Hepatocyte (in vitro differentiated cells): ENCODE measurements around the gene RNASE13.

ENCODE experiments used
- CTCF ChIP-seq: fragments of 200-600 bp; sonication (generic); IDR thresholded peaks from 2 replicates; pipeline ENCODE4 v1.5.1; 2016; ENCODE audit warnings: antibody characterized with exemption, mild to moderate bottlenecking; ENCODE audit not compliant: poor library complexity
- EZH2 ChIP-seq: fragments of 200-600 bp; sonication (generic); IDR thresholded peaks from 2 replicates; pipeline ENCODE4 v1.6.1; 2016; ENCODE audit warnings: antibody characterized with exemption, mild to moderate bottlenecking, borderline replicate concordance

DNA sequence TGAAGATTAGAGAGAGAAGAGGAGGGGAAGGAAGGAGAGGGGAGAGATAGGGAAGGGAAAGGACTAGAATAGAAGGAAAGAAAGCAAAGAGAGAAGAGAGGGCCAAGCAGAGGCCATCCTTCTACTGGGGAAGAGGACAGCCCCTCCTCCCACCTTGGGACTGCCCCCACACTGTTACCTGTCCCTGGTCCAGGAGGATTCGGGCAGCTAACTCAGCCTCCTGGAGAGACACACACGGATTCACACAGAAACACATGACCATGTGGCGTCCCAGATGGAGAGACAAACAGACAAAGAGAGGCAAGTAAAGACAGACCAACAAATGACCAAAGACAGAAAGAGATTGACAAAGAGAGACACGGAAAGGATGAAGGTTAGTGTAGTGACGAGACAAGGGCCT lies 11.9 kb downstream of the RNASE13 start:
- TF ChIP-seq CTCF (no peak), EZH2 (no peak)
